Left lung (tissue), 10 donors: ENCODE measurements around the gene PRSS57. TPM values are rescaled to one million over a fixed set of nuclear protein-coding genes. Genes with fewer than 3 reads are reported as not detected.
"Not testable (repeated sequence)": the region's sequence is repeated elsewhere in the genome, so short reads cannot be mapped to it uniquely, and the experiment has no call there.

Experiments
- ATAC-seq: fragments of 200-7000 bp; cut with Tn5 transposase; one replicate; pipeline ENCODE4 v1.9.1; 2020; ENCODE audit warnings: moderate library complexity
- DNase-seq, 4 donors: peaks; one replicate each; pipeline ENCODE4 v3.0.0-alpha.2; 2013 to 2020
- H3K27ac ChIP-seq, 2 donors: fragments of 200-600 bp; sonication (generic) in 1 of 2; one replicate each; pipeline versions ENCODE4 v1.5.0 to v1.8.0; 2020 to 2021
- H3K27me3 ChIP-seq, 2 donors: fragments of 200-600 bp; sonication (generic) in 1 of 2; one replicate each; pipeline versions ENCODE4 v1.5.0 to v1.8.0; 2020 to 2021
- H3K36me3 ChIP-seq, 2 donors: fragments of 200-600 bp; sonication (generic) in 1 of 2; one replicate each; pipeline versions ENCODE4 v1.5.0 to v1.8.0; 2020 to 2021
- H3K4me1 ChIP-seq, 2 donors: fragments of 200-600 bp; one replicate each; pipeline ENCODE4 v1.8.0; 2021
- H3K4me3 ChIP-seq, 2 donors: fragments of 200-600 bp; sonication (generic) in 1 of 2; one replicate each; pipeline versions ENCODE4 v1.5.0 to v1.8.0; 2020 to 2021; ENCODE audit warnings: mild to moderate bottlenecking in 1 of 2
- H3K9me3 ChIP-seq, 2 donors: fragments of 200-600 bp; sonication (generic) in 1 of 2; one replicate each; pipeline versions ENCODE4 v1.5.0 to v1.8.0; 2020 to 2021
- intact Hi-C, 2 donors: fragments of 100-400 bp; cut with DNase I; formaldehyde crosslinking; loops; one replicate each; pipeline versions ENCODE4 v1.11.2 to v1.14.2; 2022
- polyA plus RNA-seq, 6 donors: library from polyadenylated mRNA; unstranded; fragments of 120-200 nt; gene quantifications; one replicate each; pipeline ENCODE4 v1.2.1, GENCODE V29; 2013; ENCODE audit not compliant: insufficient read length in 6 of 6
- total RNA-seq, 2 donors: library from RNA; stranded (reverse); fragmentation: NEBNext Ultra II Directional; extraction: Animal tissue kit (Norgen Biotek cat#: 25700); gene quantifications; one replicate each; pipeline ENCODE4 v1.2.1, GENCODE V29; 2021
- TF ChIP-seq, protein P1 (sequence below), 2 donors: fragments of 200-600 bp; sonication (generic) in 1 of 2; IDR thresholded peaks; one replicate each; pipeline versions ENCODE4 v1.5.0 to v1.8.0; 2021; ENCODE audit warnings: antibody characterized with exemption in 2 of 2
- donor health status: DM: no; HTN: yes; CAD: no.
- donor health status: DM: no; HTN: no; CAD: no.

PRSS57 gene
- total and polyA plus RNA-seq, 8 donors = 0.15 to 0.50 (median 0.29) TPM; not detected in 2

DNA sequence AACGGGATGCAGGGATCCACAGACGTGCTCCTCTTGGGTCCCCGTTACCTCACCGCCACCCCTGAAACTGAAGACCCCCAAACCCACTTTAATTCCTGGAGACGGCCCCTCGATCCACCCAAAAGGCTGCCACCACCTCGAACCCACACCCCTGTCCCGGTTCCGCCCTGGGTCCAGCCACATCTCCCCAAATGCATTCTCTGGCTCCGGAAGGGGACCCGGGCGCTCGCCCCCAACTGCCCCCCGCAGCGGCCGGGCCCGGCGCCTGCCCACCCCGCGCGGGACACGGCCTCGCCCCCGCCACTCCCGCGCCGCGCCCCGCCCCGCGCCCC, 19.3 kb downstream of the PRSS57 start:
- peak overlapping the region; percentile 57 to 60 for H3K4me3 ChIP-seq
- H3K36me3 ChIP-seq = no peaks in the 10 kb centered on the region
- TF ChIP-seq, protein P1, sequence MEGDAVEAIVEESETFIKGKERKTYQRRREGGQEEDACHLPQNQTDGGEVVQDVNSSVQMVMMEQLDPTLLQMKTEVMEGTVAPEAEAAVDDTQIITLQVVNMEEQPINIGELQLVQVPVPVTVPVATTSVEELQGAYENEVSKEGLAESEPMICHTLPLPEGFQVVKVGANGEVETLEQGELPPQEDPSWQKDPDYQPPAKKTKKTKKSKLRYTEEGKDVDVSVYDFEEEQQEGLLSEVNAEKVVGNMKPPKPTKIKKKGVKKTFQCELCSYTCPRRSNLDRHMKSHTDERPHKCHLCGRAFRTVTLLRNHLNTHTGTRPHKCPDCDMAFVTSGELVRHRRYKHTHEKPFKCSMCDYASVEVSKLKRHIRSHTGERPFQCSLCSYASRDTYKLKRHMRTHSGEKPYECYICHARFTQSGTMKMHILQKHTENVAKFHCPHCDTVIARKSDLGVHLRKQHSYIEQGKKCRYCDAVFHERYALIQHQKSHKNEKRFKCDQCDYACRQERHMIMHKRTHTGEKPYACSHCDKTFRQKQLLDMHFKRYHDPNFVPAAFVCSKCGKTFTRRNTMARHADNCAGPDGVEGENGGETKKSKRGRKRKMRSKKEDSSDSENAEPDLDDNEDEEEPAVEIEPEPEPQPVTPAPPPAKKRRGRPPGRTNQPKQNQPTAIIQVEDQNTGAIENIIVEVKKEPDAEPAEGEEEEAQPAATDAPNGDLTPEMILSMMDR (IDR thresholded peaks at IDR 0.05) = no peak
- ATAC-seq (no peak), DNase-seq (no peak)
- H3K4me1 ChIP-seq = peaks cover 11 to 65% of the 10 kb centered on the region in 2 donors
- peak overlapping the region in 1 of 2 donors; percentile 39 for H3K27ac ChIP-seq
- peaks cover 0 to 40% of the 10 kb centered on the region in 2 donors for H3K27me3 ChIP-seq
- H3K9me3 ChIP-seq = no peaks in the 10 kb centered on the region
- intact Hi-C loops = no loop called here

DNA sequence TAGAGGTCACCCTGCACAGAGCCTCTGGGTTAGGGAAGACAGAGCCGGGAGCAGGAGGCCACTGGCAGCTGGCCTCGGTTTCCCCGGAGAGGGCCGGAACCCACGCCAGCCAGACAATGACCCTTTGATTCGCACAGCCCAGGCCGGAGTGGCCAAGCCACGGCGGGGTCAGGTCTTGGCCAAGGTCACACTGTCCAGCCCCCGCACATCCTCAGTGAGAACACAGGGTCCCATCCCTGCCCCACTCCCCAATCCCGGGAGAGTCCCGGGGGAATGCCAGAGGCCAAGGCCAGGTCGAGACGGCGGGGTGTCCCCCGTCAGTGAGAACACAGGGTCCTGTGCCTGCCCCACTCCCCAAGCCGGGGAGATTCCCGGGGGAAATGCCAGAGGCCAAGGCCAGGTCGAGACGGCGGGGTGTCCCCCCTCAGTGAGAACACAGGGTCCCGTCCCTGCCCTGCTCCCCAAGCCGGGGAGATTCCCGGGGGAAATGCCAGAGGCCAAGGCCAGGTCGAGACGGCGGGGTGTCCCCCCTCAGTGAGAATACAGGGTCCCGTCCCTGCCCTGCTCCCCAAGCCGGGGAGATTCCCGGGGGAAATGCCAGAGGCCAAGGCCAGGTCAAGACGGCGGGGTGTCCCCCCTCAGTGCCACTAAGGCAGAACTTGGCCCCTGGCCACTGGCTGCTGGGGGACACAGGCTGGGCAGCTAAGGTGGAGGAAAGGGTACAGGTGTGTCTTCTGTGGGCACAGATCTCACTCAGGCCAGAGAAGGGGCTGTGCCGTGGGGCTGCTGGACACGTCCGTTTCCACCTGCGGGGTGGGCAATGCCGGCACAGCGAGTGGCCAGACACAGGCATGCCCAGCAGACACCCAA, 20.7 kb downstream of the PRSS57 start:
- Histone ChIP-seq H3K27me3 (peaks cover 0 to 40% of the 10 kb centered on the region in 2 donors), H3K27ac (no peak overlapping the region), H3K4me1 (peaks cover 10 to 61% of the 10 kb centered on the region in 2 donors), H3K36me3 (no peaks in the 10 kb centered on the region), H3K4me3 (no peak overlapping the region), H3K9me3 (no peaks in the 10 kb centered on the region)
- DNase-seq = no peak
- no peak for ATAC-seq
- intact Hi-C loops = no loop called here
- TF ChIP-seq, protein P1 (IDR thresholded peaks at IDR 0.05) = no peak

DNA sequence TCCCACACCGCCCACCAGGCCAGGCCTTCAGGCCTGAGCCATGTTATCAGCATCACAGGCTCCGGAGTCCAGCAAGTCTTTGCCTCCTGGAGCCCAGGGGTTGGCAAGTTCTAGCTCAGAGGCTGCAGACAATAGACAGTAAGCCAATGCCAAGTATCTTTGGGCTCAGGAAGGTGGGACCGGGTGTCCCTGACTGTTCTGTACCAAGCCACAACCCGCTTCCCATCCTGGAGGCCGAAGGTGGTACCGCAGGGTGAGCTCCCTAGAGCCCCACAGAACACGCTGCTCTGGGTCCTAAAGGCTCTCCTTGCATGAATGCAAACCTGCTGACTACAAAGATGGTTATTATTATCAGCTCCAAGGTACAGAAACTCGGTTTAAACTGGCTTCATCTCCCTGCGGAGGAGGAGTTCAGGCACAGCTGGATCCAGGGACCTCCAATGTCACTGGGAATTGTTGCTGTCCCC, 24.6 kb downstream of the PRSS57 start:
- Histone ChIP-seq H3K4me1 (peaks cover 3 to 34% of the 10 kb centered on the region in 2 donors), H3K4me3 (no peak overlapping the region), H3K27me3 (peaks cover 0 to 17% of the 10 kb centered on the region in 2 donors), H3K36me3 (no peaks in the 10 kb centered on the region), H3K27ac (no peak overlapping the region), H3K9me3 (no peaks in the 10 kb centered on the region)
- ATAC-seq (no peak), DNase-seq (no peak)
- intact Hi-C loops = no loop called here
- TF ChIP-seq, protein P1 (IDR thresholded peaks at IDR 0.05) = no peak

DNA sequence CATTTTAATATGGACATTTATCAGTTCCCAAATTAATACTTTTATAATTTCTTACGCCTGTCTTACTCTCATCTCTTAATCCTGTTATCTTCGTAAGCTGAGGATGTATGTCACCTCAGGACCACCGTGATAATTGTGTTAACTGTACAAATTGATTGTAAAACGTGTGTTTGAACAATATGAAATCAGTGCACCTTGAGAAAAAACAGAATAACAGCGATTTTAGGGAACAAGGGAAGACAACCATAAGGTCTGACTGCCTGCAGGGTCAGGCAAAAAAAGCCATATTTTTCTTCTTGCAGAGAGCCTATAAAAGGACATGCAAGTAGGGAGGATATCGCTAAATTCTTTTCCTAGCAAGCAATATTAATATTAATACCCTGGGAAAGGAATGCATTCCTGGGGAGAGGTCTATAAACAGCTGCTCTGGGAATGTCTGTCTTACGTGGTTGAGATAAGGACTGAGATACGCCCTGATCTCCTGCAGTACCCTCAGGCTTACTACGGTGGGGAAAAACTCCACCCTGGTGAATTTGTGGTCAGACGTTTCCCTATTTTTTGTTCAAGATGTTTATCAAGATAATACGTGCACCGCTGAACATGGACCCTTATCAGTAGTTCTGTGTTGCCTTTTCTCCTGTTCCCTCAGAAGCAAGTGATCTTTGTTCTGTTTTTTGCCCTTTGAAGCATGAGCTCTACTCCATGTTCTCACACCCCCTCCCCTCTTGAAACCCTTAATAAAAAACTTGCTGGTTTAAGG, 26.4 kb downstream of the PRSS57 start:
- not testable (repeated sequence) for H3K36me3 ChIP-seq, H3K9me3 ChIP-seq, H3K4me3 ChIP-seq, H3K27ac ChIP-seq, H3K27me3 ChIP-seq, DNase-seq, ATAC-seq
- intact Hi-C loops = loop anchor here in 1 of 2 donors (10.0 kb wide), 1 partner anchor 66 kb away; no protein-coding TSS in a partner anchor
- peaks cover 7 to 35% of the 10 kb centered on the region in 2 donors for H3K4me1 ChIP-seq

DNA sequence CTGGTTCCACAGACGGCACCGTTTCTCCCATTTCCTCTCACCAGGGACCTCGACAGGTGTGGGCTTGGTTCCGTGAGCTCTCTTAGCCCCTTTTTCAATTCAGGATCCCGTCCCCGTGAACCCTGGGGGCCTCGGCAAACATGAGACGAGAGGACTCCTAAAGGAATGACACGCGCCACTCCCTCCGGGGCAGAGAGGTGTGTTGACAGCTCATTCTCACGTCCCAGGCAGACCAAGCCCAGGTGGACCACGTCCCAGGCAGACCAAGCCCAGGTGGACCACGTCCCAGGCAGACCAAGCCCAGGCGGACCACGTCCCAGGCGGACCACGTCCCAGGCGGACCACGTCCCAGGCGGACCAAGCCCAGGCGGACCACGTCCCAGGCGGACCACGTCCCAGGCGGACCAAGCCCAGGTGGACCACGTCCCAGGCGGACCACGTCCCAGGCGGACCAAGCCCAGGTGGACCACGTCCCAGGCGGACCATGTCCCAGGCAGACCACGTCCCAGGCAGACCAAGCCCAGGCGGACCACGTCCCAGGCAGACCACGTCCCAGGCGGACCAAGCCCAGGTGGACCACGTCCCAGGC, 28.2 kb downstream of the PRSS57 start:
- not testable (repeated sequence) for H3K9me3 ChIP-seq, DNase-seq, H3K36me3 ChIP-seq, H3K27ac ChIP-seq, H3K27me3 ChIP-seq, ATAC-seq, H3K4me3 ChIP-seq
- intact Hi-C loops = loop anchor here in 1 of 2 donors (10.0 kb wide), 1 partner anchor 68 kb away; no protein-coding TSS in a partner anchor
- peaks cover 12 to 37% of the 10 kb centered on the region in 2 donors for H3K4me1 ChIP-seq
